ENCODE measurements around the gene GUF1.
"Not testable (repeated sequence)": the region's sequence is repeated elsewhere in the genome, so short reads cannot be mapped to it uniquely, and the experiment has no call there.

Gene GUF1

GRCh38 chr4:44716597-44716996 is 38.4 kb downstream of the GUF1 start:
- DNase-seq: no peak

GRCh38 chr4:44720371-44720770 is 42.2 kb downstream of the GUF1 start:
- no peak for DNase-seq

- DNase-seq: no peak
These were observed 43.8 kb downstream of the GUF1 start for GRCh38 chr4:44722001-44722400.

GRCh38 chr4:44725166-44725565 is 46.9 kb downstream of the GUF1 start:
- no peak for DNase-seq

- no peak for DNase-seq
These were observed 47.5 kb downstream of the GUF1 start for GRCh38 chr4:44725726-44726037.

GRCh38 chr4:44726038-44726871 is 48.0 kb downstream of the GUF1 start, which contains the start of gene GNPDA2:
GNPDA2 (minus strand) TSS chr4:44726556; CDS start chr4:44722207, 4,349 bp downstream.
- peak; percentile 84 for DNase-seq

- no peak for DNase-seq
These were observed 49.3 kb downstream of the GUF1 start for GRCh38 chr4:44727471-44727870.

GRCh38 chr4:44728694-44729093 is 50.5 kb downstream of the GUF1 start:
- not testable (repeated sequence) for DNase-seq

- no peak for DNase-seq
These were observed 58.7 kb downstream of the GUF1 start for GRCh38 chr4:44736900-44737299.

GRCh38 chr4:44738615-44739014 is 60.4 kb downstream of the GUF1 start:
- DNase-seq: no peak

- DNase-seq: no peak
These were observed 62.0 kb downstream of the GUF1 start for GRCh38 chr4:44740201-44740600.

Measured in NCI-H345 (cell line).